Parathyroid adenoma (tissue), 2 donors: ENCODE data around the gene CAMKK1.

ENCODE experiments used
- H2AFZ ChIP-seq: fragments of 300-600 bp; sonication (generic); one replicate; pipeline ENCODE4 v1.7.0; 2017; ENCODE audit warnings: antibody characterized with exemption, mild to moderate bottlenecking
- H3K27ac ChIP-seq: fragments of 300-600 bp; sonication (generic); one replicate; pipeline ENCODE4 v1.7.0; 2017
- H3K27me3 ChIP-seq: fragments of 300-600 bp; sonication (generic); one replicate; pipeline ENCODE4 v1.7.0; 2017; ENCODE audit warnings: low read length; ENCODE audit not compliant: control insufficient read depth, insufficient read depth
- H3K36me3 ChIP-seq: fragments of 300-600 bp; sonication (generic); one replicate; pipeline ENCODE4 v1.7.0; 2017; ENCODE audit warnings: low read length; ENCODE audit not compliant: control insufficient read depth, insufficient read depth
- H3K4me1 ChIP-seq: fragments of 300-600 bp; sonication (generic); one replicate; pipeline ENCODE4 v1.7.0; 2017; ENCODE audit warnings: control low read depth
- H3K4me2 ChIP-seq: fragments of 300-600 bp; sonication (generic); one replicate; pipeline ENCODE4 v1.7.0; 2017; ENCODE audit warnings: low read length
- H3K4me3 ChIP-seq: fragments of 300-600 bp; sonication (generic); one replicate; pipeline ENCODE4 v1.7.0; 2017; ENCODE audit warnings: low read depth, low read length
- H3K79me2 ChIP-seq: fragments of 300-600 bp; sonication (generic); one replicate; pipeline ENCODE4 v1.7.0; 2017; ENCODE audit warnings: control low read depth
- H3K9ac ChIP-seq: fragments of 300-600 bp; sonication (generic); one replicate; pipeline ENCODE4 v1.7.0; 2017; ENCODE audit warnings: mild to moderate bottlenecking
- H3K9me3 ChIP-seq: fragments of 300-600 bp; sonication (generic); one replicate; pipeline ENCODE4 v1.7.0; 2017; ENCODE audit warnings: low read length; ENCODE audit not compliant: control insufficient read depth
- TF ChIP-seq, protein P1 (sequence below): fragments of 300-600 bp; sonication (generic); IDR thresholded peaks from one replicate; pipeline ENCODE4 v1.7.0; 2017; ENCODE audit warnings: antibody characterized with exemption, mild to moderate bottlenecking
- donor health status: primary hyperparathyroidism.

CAMKK1 gene

DNA sequence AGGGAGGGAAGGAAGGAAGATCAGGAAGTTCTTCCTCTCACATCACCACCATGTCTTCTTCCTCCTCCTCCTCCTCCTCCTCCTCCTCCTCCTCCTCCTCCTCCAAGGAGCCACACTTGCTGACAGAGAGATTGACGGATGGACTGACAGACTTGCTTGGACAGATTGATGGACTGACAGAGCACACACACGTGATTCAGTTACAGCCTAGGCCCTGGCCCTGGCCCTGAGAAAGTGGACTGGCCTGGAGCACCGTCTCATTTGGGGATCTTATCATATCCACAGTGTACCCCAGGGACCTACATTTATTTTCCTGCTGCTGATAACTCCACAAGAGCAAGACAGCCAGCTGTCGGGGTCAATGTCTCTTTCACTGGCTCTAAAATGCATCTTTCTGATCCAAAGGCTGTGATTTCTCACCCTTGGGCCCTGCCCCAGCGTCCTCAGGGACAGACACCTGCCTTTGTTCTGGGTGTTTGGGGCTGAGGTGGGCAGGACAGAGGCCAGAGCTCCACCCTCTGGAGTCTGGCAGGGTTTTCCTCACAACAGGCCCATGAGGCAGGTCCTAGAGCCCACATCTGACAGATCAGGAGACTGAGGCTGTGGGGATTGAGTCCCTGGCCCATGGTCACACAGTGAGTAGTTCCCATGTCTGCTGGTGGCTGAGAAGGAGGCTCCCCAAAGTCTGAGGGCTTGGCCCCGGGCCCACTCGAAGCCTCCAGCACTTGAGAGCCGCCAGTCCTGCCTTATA lies 25.7 kb upstream of the CAMKK1 start:
- no peak overlapping the region for H3K9ac ChIP-seq
- H3K36me3 ChIP-seq = no peaks in the 10 kb centered on the region
- H3K79me2 ChIP-seq = no peaks in the 10 kb centered on the region
- H3K4me1 ChIP-seq = peaks cover 7% of the 10 kb centered on the region
- H3K27ac ChIP-seq = no peak overlapping the region
- no peaks in the 10 kb centered on the region for H3K9me3 ChIP-seq
- no peak overlapping the region for H3K4me3 ChIP-seq
- H3K27me3 ChIP-seq = no peaks in the 10 kb centered on the region
- TF ChIP-seq, protein P1, sequence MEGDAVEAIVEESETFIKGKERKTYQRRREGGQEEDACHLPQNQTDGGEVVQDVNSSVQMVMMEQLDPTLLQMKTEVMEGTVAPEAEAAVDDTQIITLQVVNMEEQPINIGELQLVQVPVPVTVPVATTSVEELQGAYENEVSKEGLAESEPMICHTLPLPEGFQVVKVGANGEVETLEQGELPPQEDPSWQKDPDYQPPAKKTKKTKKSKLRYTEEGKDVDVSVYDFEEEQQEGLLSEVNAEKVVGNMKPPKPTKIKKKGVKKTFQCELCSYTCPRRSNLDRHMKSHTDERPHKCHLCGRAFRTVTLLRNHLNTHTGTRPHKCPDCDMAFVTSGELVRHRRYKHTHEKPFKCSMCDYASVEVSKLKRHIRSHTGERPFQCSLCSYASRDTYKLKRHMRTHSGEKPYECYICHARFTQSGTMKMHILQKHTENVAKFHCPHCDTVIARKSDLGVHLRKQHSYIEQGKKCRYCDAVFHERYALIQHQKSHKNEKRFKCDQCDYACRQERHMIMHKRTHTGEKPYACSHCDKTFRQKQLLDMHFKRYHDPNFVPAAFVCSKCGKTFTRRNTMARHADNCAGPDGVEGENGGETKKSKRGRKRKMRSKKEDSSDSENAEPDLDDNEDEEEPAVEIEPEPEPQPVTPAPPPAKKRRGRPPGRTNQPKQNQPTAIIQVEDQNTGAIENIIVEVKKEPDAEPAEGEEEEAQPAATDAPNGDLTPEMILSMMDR = no peak
- no peak overlapping the region for H2AFZ ChIP-seq
- no peak overlapping the region for H3K4me2 ChIP-seq

DNA sequence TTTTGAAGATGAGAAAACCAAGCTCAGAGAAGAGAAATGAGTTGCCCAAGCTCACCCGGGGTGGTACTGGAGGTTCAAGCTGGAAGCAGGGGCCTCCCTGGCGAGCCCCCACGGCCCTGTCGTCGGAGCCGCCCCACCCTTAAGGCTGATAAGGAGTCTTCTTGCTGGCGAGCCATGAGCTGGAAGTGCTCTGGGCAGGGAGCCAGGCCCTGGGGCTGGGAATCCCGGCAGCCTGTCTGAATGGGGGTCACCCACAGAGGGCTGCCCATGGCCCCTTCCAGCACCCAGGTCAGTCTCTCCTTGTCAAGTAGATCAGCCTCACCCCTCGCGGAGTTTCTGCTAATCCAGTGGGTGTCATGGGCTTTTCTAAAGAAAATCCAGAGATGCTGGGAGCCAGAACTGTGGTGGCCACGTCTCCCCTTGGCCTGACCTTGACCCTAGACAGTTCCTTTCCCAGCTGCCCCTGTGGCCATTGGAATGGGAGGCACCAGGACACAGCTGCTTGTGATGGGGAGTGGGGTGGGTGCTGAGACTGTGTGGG lies 24.6 kb upstream of the CAMKK1 start:
- no peak overlapping the region for H3K4me2 ChIP-seq
- H2AFZ ChIP-seq = peak overlapping the region; percentile 64
- peaks cover 7% of the 10 kb centered on the region for H3K4me1 ChIP-seq
- H3K9ac ChIP-seq = no peak overlapping the region
- no peaks in the 10 kb centered on the region for H3K79me2 ChIP-seq
- H3K9me3 ChIP-seq = no peaks in the 10 kb centered on the region
- TF ChIP-seq, protein P1 = no peak
- no peak overlapping the region for H3K4me3 ChIP-seq
- peak overlapping the region; percentile 42 for H3K27ac ChIP-seq
- no peaks in the 10 kb centered on the region for H3K27me3 ChIP-seq
- H3K36me3 ChIP-seq = no peaks in the 10 kb centered on the region

DNA sequence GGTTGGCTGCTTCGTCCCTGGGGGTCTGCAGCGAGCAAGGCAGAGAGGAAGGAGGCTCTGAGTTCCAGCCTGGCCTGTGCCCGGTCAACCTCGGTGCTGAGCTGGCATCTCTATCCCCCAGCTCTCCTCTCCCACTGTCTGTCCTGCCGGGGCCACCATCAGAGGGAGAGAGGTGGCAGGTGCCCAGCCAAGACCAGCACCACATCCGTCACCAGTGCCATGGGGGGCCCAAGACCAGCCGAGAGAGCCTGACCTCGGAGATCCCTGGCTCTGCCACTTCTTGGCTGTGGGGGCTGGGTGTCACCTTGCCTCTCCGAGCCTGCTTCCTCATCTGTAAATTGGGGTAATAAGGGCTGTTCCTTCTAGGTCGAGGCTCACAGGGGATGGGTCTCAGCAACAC lies 24.0 kb upstream of the CAMKK1 start:
- H3K27ac ChIP-seq = peak overlapping the region; percentile 42
- no peaks in the 10 kb centered on the region for H3K27me3 ChIP-seq
- H3K4me1 ChIP-seq = peaks cover 7% of the 10 kb centered on the region
- no peaks in the 10 kb centered on the region for H3K9me3 ChIP-seq
- H2AFZ ChIP-seq = no peak overlapping the region
- H3K4me2 ChIP-seq = no peak overlapping the region
- H3K4me3 ChIP-seq = no peak overlapping the region
- H3K9ac ChIP-seq = no peak overlapping the region
- H3K36me3 ChIP-seq = no peaks in the 10 kb centered on the region
- H3K79me2 ChIP-seq = no peaks in the 10 kb centered on the region
- TF ChIP-seq, protein P1 = no peak

DNA sequence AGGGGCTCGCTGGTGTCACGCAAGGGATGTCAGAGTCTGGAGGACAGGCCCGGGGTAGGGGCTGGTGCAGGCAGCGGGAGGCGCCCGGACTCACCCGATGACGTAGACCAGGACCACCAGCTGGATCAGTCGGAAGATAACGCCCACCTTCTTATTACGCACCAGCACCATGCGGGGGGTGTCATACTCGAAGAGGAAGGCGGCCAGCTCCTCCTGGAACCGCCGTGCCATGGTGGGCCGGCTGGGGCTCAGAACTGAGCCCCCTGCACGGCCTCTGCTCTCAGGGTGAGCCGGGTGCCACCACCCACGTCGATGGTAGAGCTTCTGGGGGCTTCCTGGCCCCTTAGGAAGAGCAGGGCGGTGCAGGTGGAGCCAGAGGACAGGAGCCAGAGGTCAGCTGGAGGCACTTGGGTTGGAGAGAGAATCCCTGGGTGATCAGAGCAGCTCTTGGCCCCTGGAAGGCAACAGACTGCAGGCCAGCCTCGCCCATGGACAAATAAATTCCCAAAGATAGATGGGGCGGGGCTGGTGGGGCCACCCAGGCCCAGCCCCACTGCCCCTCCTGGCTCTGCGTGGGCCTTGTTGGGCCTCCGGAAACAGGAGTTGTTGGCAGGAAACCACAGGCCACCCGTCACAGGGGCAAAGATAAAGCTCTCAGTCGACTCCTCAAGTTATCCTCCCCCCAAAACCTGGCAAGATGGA lies 23.3 kb upstream of the CAMKK1 start, which contains the start of gene P2RX1:
P2RX1 (minus strand) TSS at position 471 of the 702 bp plus-strand sequence; CDS start at position 231, 240 bp downstream.
- Histone ChIP-seq H3K4me1 (peaks cover 7% of the 10 kb centered on the region), H3K9me3 (no peaks in the 10 kb centered on the region), H3K9ac (no peak within 1 kb of the TSS), H3K27me3 (no peaks in the 10 kb centered on the region), H3K4me3 (no peak within 1 kb of the TSS), H3K36me3 (no peaks in the 10 kb centered on the region), H3K4me2 (no peak within 1 kb of the TSS), H2AFZ (peak within 1 kb of the TSS; percentile 64), H3K79me2 (no peaks in the 10 kb centered on the region), H3K27ac (peak within 1 kb of the TSS; percentile 42)
- TF ChIP-seq, protein P1 = no peak
